ENCODE measurements around the gene IQCK. TPM values are rescaled to one million over a fixed set of nuclear protein-coding genes. Genes with fewer than 3 reads are reported as not detected.

IQCK gene
- total and polyA plus RNA-seq, 2 donors (not counting 1 experiment from before 2014, with no cell fraction given) = 4.6 to 9.9 TPM

- Histone ChIP-seq H4K20me1 (ENCODE audit: control insufficient read depth, extremely low read depth, insufficient read depth, low read length) (no peaks in the 10 kb centered on the region), H3K36me3 (ENCODE audit: control insufficient read depth, insufficient read depth, low read length) (no peaks in the 10 kb centered on the region), H3K9me3 (ENCODE audit: control insufficient read depth, insufficient read depth, low read depth, low read length) (no peaks in the 10 kb centered on the region), H3K4me1 (ENCODE audit: control insufficient read depth, extremely low read depth, insufficient read depth, low read length) (no peaks in the 10 kb centered on the region), H3K4me3 (replicated peaks in 1 of 4; ENCODE audit: control extremely low read depth in 1 of 4, insufficient read depth in 1 of 4, low read depth in 3 of 4, low read length in 4 of 4) (no peak overlapping the region), H2AFZ (ENCODE audit: low read length) (no peak overlapping the region), H3K79me2 (ENCODE audit: control insufficient read depth, insufficient read depth, low read length) (no peaks in the 10 kb centered on the region), H3K9ac (ENCODE audit: insufficient read depth, low read length) (no peak overlapping the region), H3K27ac (ENCODE audit: insufficient read depth, low read length) (no peak overlapping the region), H3K27me3 (ENCODE audit: control insufficient read depth, insufficient read depth, low read length) (no peaks in the 10 kb centered on the region), H3K4me2 (ENCODE audit: extremely low read depth, insufficient read depth, low read length) (no peak overlapping the region)
- no peak for TF ChIP-seq EZH2 (IDR thresholded peaks at IDR 0.05; ENCODE audit: low read length, missing control alignments)
- TF ChIP-seq, protein P1, sequence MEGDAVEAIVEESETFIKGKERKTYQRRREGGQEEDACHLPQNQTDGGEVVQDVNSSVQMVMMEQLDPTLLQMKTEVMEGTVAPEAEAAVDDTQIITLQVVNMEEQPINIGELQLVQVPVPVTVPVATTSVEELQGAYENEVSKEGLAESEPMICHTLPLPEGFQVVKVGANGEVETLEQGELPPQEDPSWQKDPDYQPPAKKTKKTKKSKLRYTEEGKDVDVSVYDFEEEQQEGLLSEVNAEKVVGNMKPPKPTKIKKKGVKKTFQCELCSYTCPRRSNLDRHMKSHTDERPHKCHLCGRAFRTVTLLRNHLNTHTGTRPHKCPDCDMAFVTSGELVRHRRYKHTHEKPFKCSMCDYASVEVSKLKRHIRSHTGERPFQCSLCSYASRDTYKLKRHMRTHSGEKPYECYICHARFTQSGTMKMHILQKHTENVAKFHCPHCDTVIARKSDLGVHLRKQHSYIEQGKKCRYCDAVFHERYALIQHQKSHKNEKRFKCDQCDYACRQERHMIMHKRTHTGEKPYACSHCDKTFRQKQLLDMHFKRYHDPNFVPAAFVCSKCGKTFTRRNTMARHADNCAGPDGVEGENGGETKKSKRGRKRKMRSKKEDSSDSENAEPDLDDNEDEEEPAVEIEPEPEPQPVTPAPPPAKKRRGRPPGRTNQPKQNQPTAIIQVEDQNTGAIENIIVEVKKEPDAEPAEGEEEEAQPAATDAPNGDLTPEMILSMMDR (conservative IDR thresholded peaks at IDR 0.05 in 1 of 2, IDR thresholded peaks at IDR 0.05 in 1 of 2; ENCODE audit: low read depth in 1 of 2, low read length in 2 of 2) = no peak
- DNase-seq (ENCODE audit: low read depth in 2 of 2) = no peak
Measured at GRCh38 chr16:19857593-19858339, 139.7 kb downstream of the IQCK start.

- H3K79me2 ChIP-seq (ENCODE audit: control insufficient read depth, insufficient read depth, low read length) = no peaks in the 10 kb centered on the region
- no peaks in the 10 kb centered on the region for H3K4me1 ChIP-seq (ENCODE audit: control insufficient read depth, extremely low read depth, insufficient read depth, low read length)
- H3K36me3 ChIP-seq (ENCODE audit: control insufficient read depth, insufficient read depth, low read length) = no peaks in the 10 kb centered on the region
- H3K27me3 ChIP-seq (ENCODE audit: control insufficient read depth, insufficient read depth, low read length) = no peaks in the 10 kb centered on the region
- no peaks in the 10 kb centered on the region for H4K20me1 ChIP-seq (ENCODE audit: control insufficient read depth, extremely low read depth, insufficient read depth, low read length)
- no peaks in the 10 kb centered on the region for H3K9me3 ChIP-seq (ENCODE audit: control insufficient read depth, insufficient read depth, low read depth, low read length)
- TF ChIP-seq, protein P1 (conservative IDR thresholded peaks at IDR 0.05 in 1 of 2, IDR thresholded peaks at IDR 0.05 in 1 of 2; ENCODE audit: low read depth in 1 of 2, low read length in 2 of 2) = no peak
- no peak for TF ChIP-seq EZH2 (IDR thresholded peaks at IDR 0.05; ENCODE audit: low read length, missing control alignments)
- H3K27ac ChIP-seq (ENCODE audit: insufficient read depth, low read length) = no peak overlapping the region
- H2AFZ ChIP-seq (ENCODE audit: low read length) = no peak overlapping the region
- H3K9ac ChIP-seq (ENCODE audit: insufficient read depth, low read length) = no peak overlapping the region
- H3K4me3 ChIP-seq (replicated peaks in 1 of 4; ENCODE audit: control extremely low read depth in 1 of 4, insufficient read depth in 1 of 4, low read depth in 3 of 4, low read length in 4 of 4) = no peak overlapping the region
- peak in 1 of 2 donors; percentile 80 for DNase-seq (ENCODE audit: low read depth in 2 of 2)
- no peak overlapping the region for H3K4me2 ChIP-seq (ENCODE audit: extremely low read depth, insufficient read depth, low read length)
Measured at GRCh38 chr16:19858340-19859018, 140.4 kb downstream of the IQCK start.

GRCh38 chr16:19859166-19859565, 141.1 kb downstream of the IQCK start:
- H3K9me3 ChIP-seq (ENCODE audit: control insufficient read depth, insufficient read depth, low read depth, low read length) = no peaks in the 10 kb centered on the region
- H3K27me3 ChIP-seq (ENCODE audit: control insufficient read depth, insufficient read depth, low read length) = no peaks in the 10 kb centered on the region
- no peak for DNase-seq (ENCODE audit: low read depth in 2 of 2)
- no peaks in the 10 kb centered on the region for H3K79me2 ChIP-seq (ENCODE audit: control insufficient read depth, insufficient read depth, low read length)
- no peaks in the 10 kb centered on the region for H4K20me1 ChIP-seq (ENCODE audit: control insufficient read depth, extremely low read depth, insufficient read depth, low read length)
- no peak overlapping the region for H3K4me2 ChIP-seq (ENCODE audit: extremely low read depth, insufficient read depth, low read length)
- no peaks in the 10 kb centered on the region for H3K4me1 ChIP-seq (ENCODE audit: control insufficient read depth, extremely low read depth, insufficient read depth, low read length)
- no peaks in the 10 kb centered on the region for H3K36me3 ChIP-seq (ENCODE audit: control insufficient read depth, insufficient read depth, low read length)
- H2AFZ ChIP-seq (ENCODE audit: low read length) = no peak overlapping the region
- no peak overlapping the region for H3K4me3 ChIP-seq (replicated peaks in 1 of 4; ENCODE audit: control extremely low read depth in 1 of 4, insufficient read depth in 1 of 4, low read depth in 3 of 4, low read length in 4 of 4)
- H3K9ac ChIP-seq (ENCODE audit: insufficient read depth, low read length) = no peak overlapping the region
- H3K27ac ChIP-seq (ENCODE audit: insufficient read depth, low read length) = no peak overlapping the region
- TF ChIP-seq, protein P1 (conservative IDR thresholded peaks at IDR 0.05 in 1 of 2, IDR thresholded peaks at IDR 0.05 in 1 of 2; ENCODE audit: low read depth in 1 of 2, low read length in 2 of 2) = no peak
- TF ChIP-seq EZH2 (IDR thresholded peaks at IDR 0.05; ENCODE audit: low read length, missing control alignments) = no peak

All from fibroblast of lung (primary cell).